LoVo (cell line): ENCODE data around the gene MCRIP1.

Experiments used
- DNase-seq: peaks from one replicate; pipeline ENCODE4 v3.0.0-alpha.2; 2016; ENCODE audit warnings: low spot score

Gene MCRIP1

GRCh38 chr17:81803728-81804558 is 29.1 kb downstream of the MCRIP1 start, which contains the start of gene GCGR:
TSS of gene GCGR (plus strand) at chr17:81804150. CDS start at chr17:81809019, 4,869 bp downstream.
- no peak for DNase-seq

DNA sequence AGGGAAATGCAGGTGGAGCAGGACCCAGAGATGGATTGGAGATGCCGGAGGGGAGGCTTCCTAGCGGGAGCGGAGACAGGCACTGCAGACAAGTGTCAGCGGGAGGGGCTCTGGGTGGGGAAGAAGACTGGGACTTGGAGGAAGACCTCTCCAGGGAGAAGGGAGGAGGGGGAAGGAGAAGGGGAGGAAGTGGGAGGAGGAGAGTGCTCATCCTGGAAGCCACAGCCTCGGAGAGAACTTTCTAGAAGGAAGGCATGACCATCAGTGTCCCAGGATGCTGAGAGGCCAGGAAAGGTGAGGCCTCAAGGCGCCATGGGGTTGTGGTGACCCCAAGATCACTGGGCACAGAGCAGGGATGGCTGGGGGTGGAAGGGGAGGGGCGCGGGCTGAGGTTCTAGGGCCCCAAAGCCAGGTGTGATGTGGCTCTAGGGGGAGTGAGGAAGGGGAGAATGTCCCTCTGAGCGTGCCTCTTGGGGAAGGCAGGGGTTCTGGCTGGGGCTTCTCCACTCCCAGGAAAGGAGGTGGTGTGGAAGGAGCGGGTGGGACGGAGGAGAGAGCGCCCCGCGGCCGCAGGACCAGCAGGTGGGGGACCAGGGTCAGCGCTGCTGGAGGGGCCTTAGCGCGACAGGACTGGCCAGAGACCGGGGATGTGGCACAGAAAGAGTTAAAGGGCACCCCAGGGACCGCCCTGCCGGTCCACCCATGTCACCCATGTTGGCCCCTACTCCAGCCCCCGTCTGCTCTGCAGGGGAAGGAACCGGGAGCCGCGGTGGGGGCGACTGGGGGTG is 30.0 kb downstream of the MCRIP1 start:
- DNase-seq = no peak

DNA sequence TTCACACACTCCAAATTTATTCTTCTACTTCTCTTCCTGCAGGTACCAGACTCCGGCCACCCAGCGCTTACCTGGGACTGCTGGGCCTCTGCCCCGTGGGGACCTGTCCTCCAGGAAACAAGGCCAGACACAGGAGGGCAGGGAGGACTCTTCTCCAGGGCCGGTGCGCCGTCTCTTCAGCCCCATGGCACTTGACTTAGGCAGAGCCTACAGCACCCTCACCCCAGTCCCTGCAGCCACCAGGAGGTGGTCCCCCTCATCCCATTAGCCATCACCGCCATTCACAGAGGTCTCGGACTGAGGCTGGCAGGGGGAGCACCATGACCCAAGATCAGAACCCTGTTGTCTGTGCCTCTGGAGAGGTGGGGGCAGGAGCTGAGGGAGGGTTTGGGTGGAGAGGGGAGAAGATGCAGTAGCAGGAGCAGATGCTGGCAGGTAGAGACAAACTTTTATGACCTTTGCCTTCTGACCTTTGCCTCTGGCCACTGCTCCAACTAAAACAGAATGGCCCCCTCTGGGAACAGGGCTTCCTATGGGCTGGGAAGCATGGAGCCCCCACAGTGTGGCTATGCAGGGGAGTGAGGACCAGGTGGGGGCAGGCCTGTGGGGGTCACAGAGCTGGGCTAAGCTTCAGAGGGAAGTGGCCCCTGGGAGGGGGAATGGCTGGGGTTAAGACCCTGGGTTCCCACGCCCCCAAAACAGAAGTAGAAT is 30.9 kb downstream of the MCRIP1 start:
- DNase-seq = no peak

- DNase-seq = no peak
Observed at GRCh38 chr17:81801327-81801726, 31.8 kb downstream of the MCRIP1 start.

- no peak for DNase-seq
Observed at GRCh38 chr17:81794509-81794908, 38.6 kb downstream of the MCRIP1 start.

GRCh38 chr17:81794074-81794476 is 39.0 kb downstream of the MCRIP1 start:
- no peak for DNase-seq

DNA sequence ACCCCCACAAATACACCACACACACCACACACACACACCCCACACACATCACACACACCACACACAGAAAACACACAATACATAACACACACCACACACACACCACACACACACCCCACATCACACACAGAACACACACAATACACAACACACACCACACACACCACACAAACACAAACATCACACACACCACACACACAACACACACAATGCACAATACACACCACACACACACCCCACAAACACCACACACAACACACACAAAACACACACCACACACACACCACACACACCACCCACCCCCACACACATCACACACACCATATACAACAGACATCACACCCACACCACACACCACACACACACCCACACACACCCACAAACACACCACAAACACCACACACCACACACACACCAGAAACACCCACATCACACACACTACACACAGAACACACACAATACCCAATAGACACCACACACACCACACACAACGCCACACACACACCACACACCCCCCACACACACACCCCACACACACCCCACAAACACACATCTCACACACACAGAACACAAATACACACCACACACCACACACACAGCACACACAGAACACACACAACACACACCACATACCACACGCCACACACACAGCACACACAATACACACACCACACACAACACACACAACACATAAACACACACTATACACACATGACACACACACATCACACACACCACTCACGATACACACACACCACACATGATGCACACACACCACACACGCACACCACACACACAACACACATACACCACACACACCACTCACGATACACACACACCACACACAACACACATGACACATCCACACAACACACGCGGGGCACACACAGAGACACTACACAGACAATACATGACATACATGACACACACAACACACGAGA is 40.1 kb downstream of the MCRIP1 start:
- DNase-seq = no peak
